ENCODE data around the gene C2CD4C.

- TF ChIP-seq, protein P1, sequence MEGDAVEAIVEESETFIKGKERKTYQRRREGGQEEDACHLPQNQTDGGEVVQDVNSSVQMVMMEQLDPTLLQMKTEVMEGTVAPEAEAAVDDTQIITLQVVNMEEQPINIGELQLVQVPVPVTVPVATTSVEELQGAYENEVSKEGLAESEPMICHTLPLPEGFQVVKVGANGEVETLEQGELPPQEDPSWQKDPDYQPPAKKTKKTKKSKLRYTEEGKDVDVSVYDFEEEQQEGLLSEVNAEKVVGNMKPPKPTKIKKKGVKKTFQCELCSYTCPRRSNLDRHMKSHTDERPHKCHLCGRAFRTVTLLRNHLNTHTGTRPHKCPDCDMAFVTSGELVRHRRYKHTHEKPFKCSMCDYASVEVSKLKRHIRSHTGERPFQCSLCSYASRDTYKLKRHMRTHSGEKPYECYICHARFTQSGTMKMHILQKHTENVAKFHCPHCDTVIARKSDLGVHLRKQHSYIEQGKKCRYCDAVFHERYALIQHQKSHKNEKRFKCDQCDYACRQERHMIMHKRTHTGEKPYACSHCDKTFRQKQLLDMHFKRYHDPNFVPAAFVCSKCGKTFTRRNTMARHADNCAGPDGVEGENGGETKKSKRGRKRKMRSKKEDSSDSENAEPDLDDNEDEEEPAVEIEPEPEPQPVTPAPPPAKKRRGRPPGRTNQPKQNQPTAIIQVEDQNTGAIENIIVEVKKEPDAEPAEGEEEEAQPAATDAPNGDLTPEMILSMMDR (IDR thresholded peaks at IDR 0.05 in 2 of 3, conservative IDR thresholded peaks at IDR 0.05 in 1 of 3; ENCODE audit: borderline replicate concordance in 1 of 3, insufficient read depth in 1 of 3, low read depth in 2 of 3, low read length in 2 of 3), result no peak
- TF ChIP-seq POLR2A (IDR thresholded peaks at IDR 0.05; ENCODE audit: borderline replicate concordance, extremely low read depth, insufficient read depth, insufficient read length), result no peak
- no peak for TF ChIP-seq JUND (IDR thresholded peaks at IDR 0.05)
Observed at GRCh38 chr19:424546-424945, 15.6 kb upstream of the C2CD4C start.

All from HCT116 (cell line).